PC-3 (cell line): ENCODE results near the gene STPG3.

Source experiments
- EZH2 ChIP-seq: fragments of 300-600 bp; sonication (generic); IDR thresholded peaks from one replicate; pipeline ENCODE4 v1.6.1; 2017; ENCODE audit warnings: antibody characterized with exemption, mild to moderate bottlenecking, low read length; ENCODE audit not compliant: unreplicated experiment
- EZH2phosphoT487 ChIP-seq: fragments of 300-600 bp; sonication (generic); IDR thresholded peaks from 2 replicates; pipeline ENCODE4 v1.6.1; 2018; ENCODE audit warnings: mild to moderate bottlenecking, antibody characterized with exemption, low read length, borderline replicate concordance
- TF ChIP-seq, protein P1 (sequence below): fragments of 300-600 bp; sonication (generic); conservative IDR thresholded peaks from 2 replicates; pipeline ENCODE4 v1.5.1; 2017; ENCODE audit warnings: antibody characterized with exemption, low read depth, mild to moderate bottlenecking, low read length

DNA sequence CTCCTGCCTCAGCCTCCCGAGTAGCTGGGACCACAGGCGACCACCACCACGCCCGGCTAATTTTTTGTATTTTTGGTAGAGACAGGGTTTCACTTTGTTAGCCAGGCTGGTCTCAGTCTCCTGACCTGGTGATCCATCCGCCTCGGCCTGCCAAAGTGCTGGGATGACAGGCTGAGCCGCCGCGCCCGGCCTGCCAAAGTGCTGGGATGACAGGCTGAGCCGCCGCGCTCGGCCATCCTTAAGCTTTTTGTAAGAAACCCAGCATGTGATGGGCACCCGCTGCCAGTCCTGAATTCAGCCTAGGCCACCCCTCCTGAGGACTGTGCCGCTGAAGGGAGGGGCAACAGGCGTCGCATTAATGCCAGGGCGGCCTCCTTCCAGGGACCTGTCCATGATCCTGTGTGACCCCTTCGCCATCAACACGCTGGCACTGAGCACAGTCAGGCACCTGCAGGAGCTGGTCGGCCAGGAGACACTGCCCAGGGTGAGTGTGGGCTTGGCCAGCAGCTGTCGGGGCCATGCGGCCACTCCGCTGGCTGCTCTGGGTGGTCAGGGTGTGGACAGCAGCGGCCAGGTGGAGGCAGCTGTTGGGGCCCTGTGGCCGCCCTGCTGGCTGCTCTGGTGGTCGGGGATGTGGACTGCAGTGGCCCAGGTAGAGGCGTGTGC, 14.5 kb downstream of the STPG3 start:
- TF ChIP-seq, protein P1, sequence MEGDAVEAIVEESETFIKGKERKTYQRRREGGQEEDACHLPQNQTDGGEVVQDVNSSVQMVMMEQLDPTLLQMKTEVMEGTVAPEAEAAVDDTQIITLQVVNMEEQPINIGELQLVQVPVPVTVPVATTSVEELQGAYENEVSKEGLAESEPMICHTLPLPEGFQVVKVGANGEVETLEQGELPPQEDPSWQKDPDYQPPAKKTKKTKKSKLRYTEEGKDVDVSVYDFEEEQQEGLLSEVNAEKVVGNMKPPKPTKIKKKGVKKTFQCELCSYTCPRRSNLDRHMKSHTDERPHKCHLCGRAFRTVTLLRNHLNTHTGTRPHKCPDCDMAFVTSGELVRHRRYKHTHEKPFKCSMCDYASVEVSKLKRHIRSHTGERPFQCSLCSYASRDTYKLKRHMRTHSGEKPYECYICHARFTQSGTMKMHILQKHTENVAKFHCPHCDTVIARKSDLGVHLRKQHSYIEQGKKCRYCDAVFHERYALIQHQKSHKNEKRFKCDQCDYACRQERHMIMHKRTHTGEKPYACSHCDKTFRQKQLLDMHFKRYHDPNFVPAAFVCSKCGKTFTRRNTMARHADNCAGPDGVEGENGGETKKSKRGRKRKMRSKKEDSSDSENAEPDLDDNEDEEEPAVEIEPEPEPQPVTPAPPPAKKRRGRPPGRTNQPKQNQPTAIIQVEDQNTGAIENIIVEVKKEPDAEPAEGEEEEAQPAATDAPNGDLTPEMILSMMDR = no peak
- no peak for TF ChIP-seq EZH2
- TF ChIP-seq EZH2phosphoT487 = no peak
